ENCODE data around the gene CEP170.

The CEP170 gene

DNA sequence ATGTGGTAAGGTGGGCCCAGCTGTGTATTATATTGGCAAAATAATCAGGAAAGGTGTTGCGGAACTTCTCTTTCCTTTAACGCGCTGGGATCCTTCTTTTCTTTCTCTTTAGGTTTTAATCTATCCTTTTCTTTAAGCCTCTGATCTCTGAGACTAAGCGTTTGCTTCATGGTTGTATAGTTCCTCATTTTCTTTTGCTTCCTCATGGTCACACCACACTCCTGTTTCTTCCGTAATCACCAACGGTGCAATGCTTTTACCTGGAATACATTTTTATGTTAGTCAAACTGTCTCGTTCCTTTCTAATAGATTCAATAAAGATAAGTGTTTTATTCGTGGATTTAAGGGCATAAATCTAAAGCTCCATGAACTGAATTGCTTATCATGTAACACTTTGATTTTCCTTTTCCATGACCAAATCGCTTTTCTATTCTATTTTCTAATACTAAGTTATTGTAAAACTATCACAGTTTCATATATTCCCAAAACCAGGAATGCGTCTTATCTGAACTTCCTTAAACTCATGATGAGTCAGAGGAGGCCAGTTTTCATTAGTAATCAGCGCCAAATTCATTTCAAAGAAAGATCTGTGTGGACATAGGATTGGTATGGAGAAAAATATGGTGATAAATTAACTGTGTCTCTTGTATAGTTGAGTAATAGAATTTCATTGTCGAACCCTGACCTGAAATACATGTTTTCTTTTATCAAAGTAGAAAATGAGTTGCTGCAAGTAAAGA lies 13.0 kb upstream of the CEP170 start:
- DNase-seq = no peak

DNA sequence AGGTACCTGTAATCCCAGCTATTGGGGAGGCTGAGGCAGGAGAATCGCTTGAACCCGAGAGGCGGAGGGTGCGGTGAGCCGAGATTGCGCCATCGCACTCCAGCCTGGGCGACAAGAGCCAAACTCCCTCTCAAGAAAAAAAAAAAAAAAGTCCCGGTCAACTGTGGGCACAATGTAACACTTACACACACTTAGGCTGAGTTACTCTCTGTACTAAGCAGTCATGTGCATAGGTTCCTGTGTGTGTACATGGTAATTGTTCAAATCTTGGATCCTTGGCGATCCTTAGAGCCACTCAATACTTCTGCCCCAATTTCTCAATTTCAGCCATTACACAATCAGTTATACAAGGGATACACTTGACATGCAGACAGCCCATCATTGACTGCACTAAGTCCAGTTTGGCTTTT lies 12.4 kb upstream of the CEP170 start:
- no peak for DNase-seq

DNA sequence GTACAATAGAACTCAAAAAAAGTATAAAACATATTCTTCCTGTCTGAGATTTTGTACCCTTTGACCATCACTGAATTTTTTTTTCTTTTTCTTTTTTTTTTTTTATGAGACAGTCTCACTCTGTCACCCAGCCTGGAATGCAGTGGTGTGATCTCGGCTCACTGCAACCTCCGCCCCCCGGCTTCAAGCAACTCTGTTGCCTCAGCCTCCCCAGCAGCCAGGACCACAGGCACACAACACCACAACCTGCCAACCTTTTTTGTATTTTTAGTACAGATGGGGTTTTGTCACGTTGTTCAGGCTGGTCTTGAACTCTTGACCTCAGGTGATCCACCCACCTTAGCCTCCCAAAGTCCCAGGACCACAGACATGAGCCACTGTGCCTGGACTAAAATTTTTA lies 11.2 kb upstream of the CEP170 start:
- DNase-seq = no peak

DNA sequence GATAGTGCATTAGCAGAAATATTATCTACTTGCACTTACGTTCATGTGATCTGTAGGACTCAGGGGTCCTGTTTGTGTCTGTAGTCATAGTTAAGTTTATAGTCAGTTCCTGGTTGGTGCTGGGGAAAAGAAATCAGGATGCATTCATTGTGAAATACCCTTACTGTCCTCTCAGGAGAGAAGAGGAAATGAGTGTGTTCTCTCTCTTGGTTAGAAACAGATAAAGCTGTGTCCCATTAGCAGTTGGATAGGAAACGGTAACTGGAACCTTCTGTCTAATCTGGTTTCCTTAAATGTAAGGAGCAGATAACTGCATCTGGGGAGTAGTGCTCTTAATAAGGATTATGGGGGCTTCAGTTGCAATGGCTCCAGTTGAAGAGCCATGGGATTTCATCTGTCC lies 9.6 kb upstream of the CEP170 start:
- DNase-seq = no peak

DNA sequence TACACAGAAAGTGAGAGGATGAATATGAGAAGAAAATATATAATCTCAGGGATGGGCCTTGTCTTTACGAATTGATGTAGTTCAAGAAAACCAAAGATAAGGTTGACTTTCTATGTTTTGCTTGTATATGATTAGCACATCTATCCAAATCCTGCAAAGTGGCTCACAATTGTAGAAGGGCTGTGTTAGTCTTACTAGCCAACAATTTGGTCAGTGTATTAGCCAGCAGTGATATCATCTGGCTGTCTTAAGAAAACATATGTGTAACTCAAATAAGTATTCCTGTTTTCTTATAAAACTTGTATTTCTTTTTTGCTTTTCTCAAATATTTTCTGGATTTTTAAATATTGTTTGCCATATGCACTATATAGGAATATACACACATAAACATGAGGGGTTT lies 6.3 kb upstream of the CEP170 start:
- no peak for DNase-seq

DNA sequence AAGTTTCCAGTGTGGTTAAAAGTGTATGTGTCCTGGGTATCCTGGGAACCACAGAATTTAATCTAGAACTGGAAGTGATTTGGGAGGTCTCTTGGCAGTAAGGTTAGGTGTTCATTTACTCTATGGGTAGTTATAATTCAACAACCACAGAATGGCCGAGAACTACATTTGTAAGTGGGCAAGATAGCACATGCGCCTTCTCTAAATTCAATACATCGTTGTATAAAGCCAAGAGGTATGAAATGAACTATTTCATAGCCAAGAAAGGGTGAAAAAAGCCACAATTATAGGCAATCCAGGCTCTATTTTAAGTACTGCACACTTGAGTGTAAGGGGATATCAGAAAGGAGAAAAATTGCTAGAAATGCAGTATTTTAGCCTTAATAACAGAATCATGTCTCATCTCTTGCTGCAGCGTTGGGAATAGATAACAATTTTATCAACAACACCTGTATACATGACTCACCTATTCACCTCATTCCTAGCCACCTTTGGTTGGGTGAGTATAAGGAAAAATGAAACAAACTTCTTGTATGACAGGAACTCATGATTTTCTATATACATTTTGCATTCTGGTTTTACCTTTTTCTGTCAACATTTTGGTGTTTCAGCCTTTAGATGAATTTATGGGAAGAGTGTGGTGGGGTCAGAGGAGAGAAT lies 5.3 kb upstream of the CEP170 start:
- DNase-seq = no peak

DNA sequence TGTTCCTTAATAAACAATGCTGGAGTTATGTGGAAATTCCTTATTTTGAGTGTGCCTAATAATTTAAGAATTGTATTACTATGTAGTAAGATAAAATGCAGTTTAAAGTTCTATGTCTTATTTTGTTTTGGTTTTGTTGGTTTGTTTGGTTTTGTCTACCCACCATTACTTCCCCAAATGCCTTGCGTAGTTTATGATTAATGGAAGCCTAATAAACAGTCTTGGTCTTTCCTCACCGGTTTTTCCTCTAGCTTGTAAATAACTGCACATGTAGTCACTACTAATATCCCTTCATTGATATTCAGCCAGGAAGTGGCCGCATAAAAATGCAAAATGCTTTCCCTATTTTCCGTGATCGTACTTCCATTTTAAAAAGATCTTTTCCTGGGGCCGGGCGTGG lies 3.6 kb upstream of the CEP170 start:
- no peak for DNase-seq

DNA sequence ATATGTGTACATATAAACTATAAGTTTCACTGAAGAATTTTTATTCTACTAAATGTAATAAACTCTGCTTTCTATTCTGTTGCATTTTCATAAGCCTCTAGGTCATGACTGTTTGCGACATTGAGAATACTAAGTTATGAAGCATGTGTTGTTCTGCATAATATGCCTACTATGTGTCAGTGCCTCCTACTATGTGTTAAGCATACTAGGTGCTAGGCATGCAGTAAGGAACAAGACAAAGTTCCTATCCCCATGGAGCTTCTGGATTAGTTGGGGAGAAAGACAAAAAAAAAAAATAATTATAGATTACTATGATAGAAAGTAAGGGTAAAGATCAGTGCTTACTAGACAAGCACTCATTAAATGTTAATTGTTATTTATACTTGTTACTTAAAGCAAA lies 2.1 kb upstream of the CEP170 start:
- no peak for DNase-seq

DNA sequence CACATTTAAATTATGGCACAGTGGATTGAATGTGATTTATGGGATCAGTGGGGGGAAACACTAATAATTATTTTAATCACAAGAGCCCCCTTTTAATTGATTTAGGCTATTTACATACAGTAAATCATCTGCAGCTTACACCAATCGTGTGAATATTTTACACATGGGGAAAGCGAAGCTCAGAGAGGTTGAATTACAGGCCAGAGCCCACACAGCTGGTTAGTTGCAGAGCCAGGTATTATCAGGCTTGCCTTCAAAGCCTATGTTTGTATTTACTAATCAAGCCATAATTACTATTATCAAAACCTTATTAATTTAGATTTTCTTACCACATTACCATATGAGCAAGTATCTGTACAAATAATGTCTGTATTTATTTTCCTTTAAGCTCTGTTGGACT lies 1.5 kb upstream of the CEP170 start:
- no peak for DNase-seq

DNA sequence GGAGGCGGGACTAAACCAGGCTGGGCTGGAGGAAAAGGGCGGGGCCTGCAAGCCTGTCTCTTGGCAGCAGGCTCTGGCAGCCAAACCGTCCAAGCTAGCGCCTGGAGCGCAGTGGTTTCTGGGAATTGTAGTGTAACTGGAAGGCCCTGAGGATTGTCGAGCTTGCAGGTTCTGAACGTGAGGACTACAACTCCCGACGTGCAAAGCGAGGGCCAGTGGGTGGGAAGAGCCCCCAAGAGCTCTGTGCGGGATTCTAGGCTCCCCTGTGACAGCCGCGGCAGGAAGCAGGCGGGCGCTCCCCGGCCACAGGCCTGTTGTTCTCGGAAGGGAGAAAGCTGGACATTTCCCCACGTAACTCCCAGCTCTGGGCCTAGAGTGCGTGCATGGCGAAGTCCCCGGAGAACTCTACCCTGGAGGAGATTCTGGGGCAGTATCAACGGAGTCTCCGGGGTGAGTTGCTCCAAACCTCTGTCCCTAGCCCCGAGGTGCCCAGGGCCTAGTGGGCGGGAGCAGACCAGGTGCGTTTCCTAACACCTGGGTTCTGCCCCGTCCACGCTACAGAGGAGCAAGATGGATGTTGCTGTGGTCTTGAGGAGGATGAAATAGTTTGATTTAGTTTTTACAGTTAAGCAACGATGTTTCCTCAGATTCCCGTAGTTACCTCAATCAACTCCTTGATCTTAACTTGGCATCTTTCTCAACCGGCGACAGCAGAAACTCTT lies 871 bp upstream of the CEP170 start, which contains the start of gene SDCCAG8:
TSS of gene SDCCAG8 (plus strand) at position 251 of the 722 bp plus-strand sequence. CDS start at position 384, 133 bp downstream.
- peak; percentile 91 to 94 for DNase-seq

DNA sequence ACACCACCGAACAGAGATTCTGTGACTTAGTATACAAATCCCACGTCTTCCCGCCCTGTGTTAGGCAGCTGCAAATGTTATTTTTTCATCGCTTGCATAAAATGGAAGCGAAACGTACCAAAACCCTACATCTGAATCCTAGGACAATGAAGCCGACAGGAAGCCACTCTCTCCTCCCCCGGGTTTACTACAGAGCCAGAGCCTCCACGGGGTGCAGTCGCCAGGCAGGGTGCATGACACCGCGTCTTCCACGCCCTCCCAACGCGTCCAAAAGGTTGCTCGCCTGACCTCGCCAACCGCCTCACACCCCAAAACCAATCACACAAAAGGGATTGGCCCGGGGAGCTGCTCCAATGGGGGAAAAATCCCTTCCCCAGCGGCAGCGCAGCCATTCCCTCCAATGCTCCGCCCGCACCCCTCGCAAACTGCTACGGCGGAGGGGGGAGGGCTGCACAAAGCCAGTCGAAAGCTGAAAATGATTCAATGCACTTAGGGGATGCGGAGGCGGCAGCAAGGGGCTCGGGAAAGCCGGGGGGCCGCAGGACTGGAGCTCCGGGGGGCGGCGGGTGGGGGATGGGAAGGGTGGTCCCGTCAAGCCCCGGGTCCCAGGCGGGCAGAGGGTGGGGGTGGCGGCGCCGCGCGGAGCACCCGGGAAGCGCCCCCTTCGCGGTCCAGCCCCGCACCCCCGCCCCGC lies 701 bp downstream of the CEP170 start:
- peak; percentile 54 to 61 for DNase-seq

DNA sequence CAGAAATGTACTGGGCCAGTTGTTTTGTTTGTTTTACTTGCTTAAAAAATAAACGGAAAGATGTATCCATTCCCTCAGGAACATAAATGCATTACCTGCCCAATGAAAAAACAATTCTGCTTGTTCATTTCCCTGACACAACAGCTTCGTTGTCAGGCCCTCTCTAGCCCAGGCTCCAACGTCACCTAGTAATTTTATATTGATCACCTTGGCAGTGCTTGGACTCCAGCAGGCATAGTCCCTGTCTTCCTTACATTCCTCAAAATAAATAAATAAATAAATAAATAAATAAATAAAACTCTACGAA lies 1.2 kb downstream of the CEP170 start:
- DNase-seq = no peak

DNA sequence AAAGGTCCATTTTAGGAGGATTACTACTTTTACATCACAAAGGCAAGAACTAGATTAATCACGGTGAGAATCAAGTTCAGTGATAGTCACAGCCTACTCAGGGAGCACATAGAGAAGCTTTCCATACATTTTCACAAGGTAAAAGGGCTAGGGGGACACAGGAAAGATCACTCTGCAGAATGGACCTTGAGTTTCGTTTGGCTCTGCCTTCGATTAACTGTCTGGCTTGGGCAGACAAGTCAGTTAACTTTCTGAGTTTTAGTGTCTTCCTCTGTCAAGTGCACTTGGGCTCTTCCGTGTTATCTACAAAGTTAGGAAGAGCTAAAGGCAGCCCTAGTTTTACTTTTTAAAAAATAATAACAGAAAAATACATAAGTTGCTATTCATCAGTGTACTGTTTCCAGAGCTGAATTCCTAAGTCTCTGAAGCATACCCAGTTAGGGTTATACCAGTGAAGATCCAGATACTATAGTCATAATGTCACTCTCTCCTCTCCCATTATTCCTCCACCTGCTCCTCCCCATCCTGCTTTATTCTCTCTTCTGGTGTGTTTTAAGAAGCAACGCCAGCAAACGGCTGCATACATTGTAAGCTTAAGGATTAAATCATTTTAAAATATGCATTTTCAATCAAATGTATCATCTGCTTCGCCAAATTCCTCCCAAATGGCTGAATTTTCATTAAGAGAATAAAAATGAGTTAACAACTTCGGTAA lies 1.7 kb downstream of the CEP170 start:
- no peak for DNase-seq

DNA sequence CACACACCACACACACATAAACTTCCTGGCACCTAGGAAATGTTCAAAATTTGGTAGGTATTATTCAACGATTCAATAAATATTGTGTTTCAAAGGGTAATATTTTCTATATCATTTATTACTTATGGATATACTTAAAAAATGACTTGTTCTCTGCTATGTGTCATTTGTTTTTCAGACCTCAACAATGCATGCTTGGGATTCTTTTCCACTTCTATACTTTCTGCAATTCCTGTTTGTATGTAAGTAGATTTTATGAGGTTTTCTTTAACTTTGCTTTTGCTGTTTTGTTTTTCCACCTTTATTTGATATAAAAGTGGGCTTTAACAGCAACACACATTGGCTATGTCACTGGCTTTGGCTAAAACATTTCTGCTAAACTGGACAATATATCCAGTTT lies 3.5 kb downstream of the CEP170 start:
- no peak for DNase-seq

DNA sequence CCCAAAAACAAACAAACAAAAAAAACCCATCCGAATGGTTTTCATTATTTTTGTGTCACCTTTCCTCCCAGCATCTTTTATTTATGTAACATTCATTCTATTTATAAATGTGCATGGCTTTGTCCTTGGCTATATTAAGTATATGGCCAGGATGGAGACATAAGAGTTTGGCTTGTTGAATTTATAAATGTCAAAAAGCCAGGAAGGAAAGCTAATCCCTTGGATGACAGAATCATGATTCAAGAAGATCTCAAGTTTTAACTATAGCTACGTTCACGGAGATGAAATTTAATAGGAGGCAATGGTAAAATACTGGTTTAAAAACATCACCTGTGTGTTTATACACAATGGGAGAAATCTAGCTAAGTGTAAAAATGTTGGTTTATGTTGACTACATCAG lies 5.0 kb downstream of the CEP170 start:
- no peak for DNase-seq

DNA sequence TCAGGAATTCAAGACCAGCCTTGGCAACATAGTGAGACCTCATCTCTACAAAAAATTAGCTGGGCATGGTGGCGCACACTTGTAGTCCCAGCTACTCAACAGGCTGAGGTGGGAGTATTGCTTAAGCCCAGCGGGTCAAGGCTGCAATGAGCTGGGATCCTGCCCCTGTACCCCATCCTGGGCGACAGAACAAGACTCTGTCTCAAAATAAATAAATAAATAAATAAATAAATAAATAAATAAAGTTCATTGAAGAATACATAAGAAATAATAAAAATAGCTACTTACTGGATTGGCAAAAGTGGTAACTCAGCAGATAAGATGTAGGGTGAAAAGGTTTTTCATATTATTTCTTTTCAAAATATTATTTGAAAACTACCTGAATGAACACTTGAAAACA lies 5.9 kb downstream of the CEP170 start:
- no peak for DNase-seq

DNA sequence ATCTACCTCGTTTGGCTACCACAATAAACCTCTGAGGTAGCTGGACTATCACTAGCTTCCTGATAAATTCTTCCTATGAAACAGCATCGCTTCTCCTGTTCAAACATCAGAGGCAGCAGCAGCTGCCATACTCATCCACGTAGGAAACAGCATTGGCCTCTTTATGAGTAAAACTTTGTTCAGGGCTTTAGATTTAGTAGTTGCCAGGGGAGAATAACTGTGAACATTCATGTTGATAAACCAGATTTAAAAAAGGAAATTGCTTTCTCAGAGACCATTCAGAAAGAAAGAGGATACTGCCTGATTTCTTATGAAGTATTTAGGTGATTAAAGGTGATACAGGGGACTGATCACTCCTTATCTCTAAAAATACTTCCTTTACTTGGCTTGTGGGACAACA lies 7.2 kb downstream of the CEP170 start:
- no peak for DNase-seq

DNA sequence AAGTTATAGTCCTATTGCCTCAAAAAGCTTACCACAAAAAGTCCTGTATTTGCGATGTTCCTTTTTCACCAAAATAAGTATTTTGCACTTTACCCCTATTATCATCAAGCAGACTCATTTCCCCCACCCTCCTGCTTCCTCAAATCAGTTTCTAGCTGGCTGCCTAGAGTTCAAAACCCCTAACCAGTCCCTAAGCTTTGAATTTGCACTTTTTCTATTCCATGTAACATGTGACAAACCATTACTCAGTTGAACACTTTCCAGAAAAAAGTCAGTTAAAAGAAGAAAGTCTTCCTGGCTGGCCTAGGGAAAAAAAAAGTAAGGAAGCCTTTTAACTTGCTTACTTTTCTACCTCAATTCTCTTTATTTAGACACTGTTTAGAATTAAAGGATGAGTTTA lies 8.2 kb downstream of the CEP170 start:
- DNase-seq = no peak

DNA sequence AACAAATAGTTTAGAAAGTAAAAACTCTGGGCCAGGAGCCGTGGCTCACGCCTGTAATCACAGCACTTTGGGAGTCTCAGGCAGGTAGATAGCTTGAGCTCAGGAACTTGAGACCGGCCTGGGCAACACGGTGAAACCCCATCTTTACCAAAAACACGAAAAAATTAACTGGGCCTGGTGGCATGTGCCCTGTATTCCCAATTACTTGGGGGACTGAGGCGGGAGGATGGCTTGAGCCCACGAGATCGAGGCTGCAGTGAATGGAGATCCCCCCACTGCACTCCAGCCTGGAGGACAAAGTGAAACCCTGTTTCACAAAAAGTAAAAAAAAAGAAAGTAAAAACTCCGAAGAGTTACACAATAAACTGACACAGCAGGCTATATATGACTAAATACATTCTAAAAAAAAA lies 10.6 kb downstream of the CEP170 start:
- DNase-seq = no peak

DNA sequence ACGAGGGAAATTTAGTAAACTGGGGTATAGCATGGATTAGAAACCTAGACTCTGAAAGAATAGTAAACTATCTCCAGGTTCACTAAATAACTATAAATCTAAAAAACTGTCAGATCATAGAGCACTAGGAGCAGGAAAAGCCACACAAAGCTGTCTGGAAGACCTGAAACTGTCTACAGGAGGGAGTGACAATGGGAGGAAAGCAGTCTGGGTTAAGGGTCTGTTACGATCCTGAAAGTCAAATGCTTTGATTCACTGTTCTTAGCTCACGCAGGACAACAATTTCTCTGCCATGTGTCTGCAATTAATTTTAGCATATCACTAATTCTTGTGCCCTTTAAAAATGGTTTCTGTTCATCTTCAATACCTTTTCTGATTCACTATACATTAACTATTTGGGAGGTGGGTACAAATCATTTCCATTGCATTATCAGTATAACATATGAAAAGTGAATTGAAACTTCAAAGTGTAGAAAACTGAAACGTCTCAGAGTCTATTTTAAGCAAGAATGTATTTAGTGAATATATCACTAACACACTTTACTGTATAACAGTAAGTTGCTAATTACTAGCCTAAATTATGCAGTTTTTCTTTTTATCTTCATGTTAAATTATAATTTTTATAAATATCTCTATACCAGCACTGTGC lies 18.4 kb downstream of the CEP170 start:
- DNase-seq = no peak

DNA sequence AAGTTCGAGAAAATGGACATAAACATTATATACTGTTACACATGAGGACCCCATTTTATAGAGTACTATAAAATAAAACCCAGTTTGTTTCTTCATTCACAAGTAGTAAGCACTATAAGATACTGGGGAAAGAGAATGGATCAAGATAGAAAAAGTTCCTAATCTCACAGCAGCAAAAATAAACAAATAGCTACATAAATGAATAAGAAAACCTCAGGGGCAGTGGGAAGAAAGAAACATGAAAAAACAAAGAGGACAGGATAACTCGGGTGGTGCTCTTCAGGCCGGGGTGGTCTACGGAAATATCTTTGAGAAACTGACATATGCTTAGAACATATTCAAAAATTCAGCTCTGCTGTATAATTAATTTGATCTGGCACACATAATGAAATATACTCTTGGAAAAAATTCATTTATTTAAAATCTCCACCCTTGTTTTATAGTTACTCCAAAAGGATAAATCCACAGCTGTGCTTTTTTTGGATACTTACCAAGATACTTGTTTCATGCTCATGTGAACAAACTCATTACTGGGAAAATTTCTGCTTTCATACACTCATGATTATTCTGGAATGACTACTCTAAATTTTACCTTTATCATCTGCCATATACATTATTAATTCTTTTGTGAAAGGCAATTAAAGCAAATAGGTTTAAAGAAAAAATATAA lies 20.0 kb downstream of the CEP170 start:
- DNase-seq = no peak

DNA sequence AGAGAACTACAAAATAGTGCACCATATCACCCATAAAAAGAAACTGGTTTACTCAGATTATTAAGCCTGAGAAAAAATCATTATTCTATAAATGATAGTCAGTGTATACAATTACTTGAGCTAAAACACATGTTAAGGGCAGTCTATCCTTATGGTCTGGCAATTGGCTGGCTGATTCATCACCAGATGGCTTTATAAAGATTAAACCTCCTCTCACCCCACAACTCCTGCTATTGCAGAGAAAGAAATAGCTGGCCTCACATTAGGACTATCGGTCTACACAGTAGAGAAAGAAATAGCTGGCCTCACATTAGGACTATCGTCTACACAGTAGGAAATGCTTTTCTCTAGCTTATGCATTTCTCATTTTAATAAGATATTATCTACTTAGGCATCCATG lies 21.2 kb downstream of the CEP170 start:
- no peak for DNase-seq

Measured in activated CD4-positive, alpha-beta T cell treated with anti-CD3 and anti-CD28 coated beads for 4 hours (primary cell).